ENCODE measurements around the gene RBM47.

DNA sequence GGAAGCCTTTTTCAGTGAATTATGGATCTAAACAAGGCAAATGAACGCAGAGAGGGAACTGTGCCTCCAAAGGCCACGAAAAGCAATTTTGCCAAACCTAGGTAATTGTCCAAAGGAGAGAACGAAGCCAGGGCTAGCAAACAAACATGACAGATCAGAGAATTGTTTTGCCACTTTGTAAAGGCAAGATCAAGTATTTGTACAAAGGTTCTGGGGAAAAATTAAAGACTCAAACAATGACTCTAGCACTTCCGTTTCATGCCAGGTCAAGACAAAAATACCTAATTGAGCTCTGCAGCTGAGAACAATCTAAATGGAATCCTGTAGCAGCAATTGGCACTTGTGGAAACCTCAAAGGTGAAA is 8.5 kb downstream of the RBM47 start:
- TF ChIP-seq, protein P1, sequence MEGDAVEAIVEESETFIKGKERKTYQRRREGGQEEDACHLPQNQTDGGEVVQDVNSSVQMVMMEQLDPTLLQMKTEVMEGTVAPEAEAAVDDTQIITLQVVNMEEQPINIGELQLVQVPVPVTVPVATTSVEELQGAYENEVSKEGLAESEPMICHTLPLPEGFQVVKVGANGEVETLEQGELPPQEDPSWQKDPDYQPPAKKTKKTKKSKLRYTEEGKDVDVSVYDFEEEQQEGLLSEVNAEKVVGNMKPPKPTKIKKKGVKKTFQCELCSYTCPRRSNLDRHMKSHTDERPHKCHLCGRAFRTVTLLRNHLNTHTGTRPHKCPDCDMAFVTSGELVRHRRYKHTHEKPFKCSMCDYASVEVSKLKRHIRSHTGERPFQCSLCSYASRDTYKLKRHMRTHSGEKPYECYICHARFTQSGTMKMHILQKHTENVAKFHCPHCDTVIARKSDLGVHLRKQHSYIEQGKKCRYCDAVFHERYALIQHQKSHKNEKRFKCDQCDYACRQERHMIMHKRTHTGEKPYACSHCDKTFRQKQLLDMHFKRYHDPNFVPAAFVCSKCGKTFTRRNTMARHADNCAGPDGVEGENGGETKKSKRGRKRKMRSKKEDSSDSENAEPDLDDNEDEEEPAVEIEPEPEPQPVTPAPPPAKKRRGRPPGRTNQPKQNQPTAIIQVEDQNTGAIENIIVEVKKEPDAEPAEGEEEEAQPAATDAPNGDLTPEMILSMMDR (conservative IDR thresholded peaks at IDR 0.05) = no peak
- no peak for TF ChIP-seq EZH2 (IDR thresholded peaks at IDR 0.05; ENCODE audit: low read depth)
